Smooth muscle cell (in vitro differentiated cells): Measurements from ENCODE around the gene ZNF805. TPM values are rescaled to one million over a fixed set of nuclear protein-coding genes. Genes with fewer than 3 reads are reported as not detected.

Experiments used
- DNase-seq: peaks from one replicate; lab custom pipeline; 2025; ENCODE audit not compliant: unreplicated experiment; lab: John Stamatoyannopoulos, UW
- H2AFZ ChIP-seq: fragments of 200-600 bp; sonication (generic); 2 replicates; pipeline ENCODE4 v1.6.0; 2016; ENCODE audit warnings: antibody characterized with exemption, low read depth, mild to moderate bottlenecking
- H3F3A ChIP-seq: fragments of 200-600 bp; sonication (generic); 2 replicates; pipeline ENCODE4 v1.6.0; 2017; ENCODE audit warnings: antibody characterized with exemption, low read depth
- H3K27ac ChIP-seq: fragments of 200-600 bp; sonication (generic); 2 replicates; pipeline ENCODE4 v1.5.1; 2016; ENCODE audit warnings: low read depth, mild to moderate bottlenecking
- H3K27me3 ChIP-seq: fragments of 200-600 bp; sonication (generic); 2 replicates; pipeline ENCODE4 v1.6.1; 2016; ENCODE audit warnings: low read depth, mild to moderate bottlenecking
- H3K36me3 ChIP-seq: fragments of 200-600 bp; sonication (generic); 2 replicates; pipeline ENCODE4 v1.5.1; 2016; ENCODE audit warnings: low read depth
- H3K4me1 ChIP-seq: fragments of 200-600 bp; sonication (generic); 2 replicates; pipeline ENCODE4 v1.5.1; 2016; ENCODE audit warnings: low read depth
- H3K4me2 ChIP-seq: fragments of 200-600 bp; sonication (generic); 2 replicates; pipeline ENCODE4 v1.6.0; 2016; ENCODE audit warnings: mild to moderate bottlenecking
- H3K4me3 ChIP-seq: fragments of 200-600 bp; sonication (generic); 2 replicates; pipeline ENCODE4 v1.5.1; 2016; ENCODE audit warnings: mild to moderate bottlenecking
- H3K79me2 ChIP-seq: fragments of 200-600 bp; sonication (generic); 2 replicates; pipeline ENCODE4 v1.6.0; 2016; ENCODE audit warnings: low read depth, mild to moderate bottlenecking
- H3K9ac ChIP-seq: fragments of 200-600 bp; sonication (generic); 2 replicates; pipeline ENCODE4 v1.6.0; 2016; ENCODE audit warnings: low read depth
- H3K9me3 ChIP-seq: fragments of 200-600 bp; sonication (generic); replicated peaks from 2 replicates; pipeline ENCODE4 v1.5.1; 2016; ENCODE audit warnings: low read depth
- H4K20me1 ChIP-seq: fragments of 200-600 bp; sonication (generic); 2 replicates; pipeline ENCODE4 v1.6.0; 2016; ENCODE audit warnings: low read depth
- CTCF ChIP-seq: fragments of 200-600 bp; sonication (generic); IDR thresholded peaks from 2 replicates; pipeline ENCODE4 v1.5.1; 2017; ENCODE audit warnings: borderline replicate concordance, mild to moderate bottlenecking, antibody characterized with exemption; ENCODE audit not compliant: insufficient read depth, poor library complexity, severe bottlenecking
- WGBS: methylation state at CpG from one replicate; pipeline ENCODE4 v1.1.7; 2016; ENCODE audit warnings: low lambda C conversion rate; 5-methylcytosine and 5-hydroxymethylcytosine counted together
- polyA plus RNA-seq: library from polyadenylated mRNA; unstranded; fragments of >200 nt; fragmentation: Nextera tagmentation; extraction: Ambion mirVana; gene quantifications from 2 replicates; pipeline ENCODE4 v1.2.1, GENCODE V29; 2016
- total RNA-seq: library from RNA; depleted of rRNA; stranded (reverse); fragments of >200 nt; gene quantifications from 2 replicates; pipeline ENCODE4 v1.2.3, GENCODE V29; 2014

The ZNF805 gene
- total and polyA plus RNA-seq, 2 experiments from 2014 or later, result 5.6 to 28.9 TPM

- Histone ChIP-seq H3K36me3 (peaks cover 64% of the 10 kb centered on the region), H3K4me2 (no peak overlapping the region), H3K79me2 (peaks cover 97% of the 10 kb centered on the region), H3K27ac (no peak overlapping the region), H2AFZ (no peak overlapping the region), H4K20me1 (peaks cover 66% of the 10 kb centered on the region), H3K4me1 (no peaks in the 10 kb centered on the region), H3F3A (peaks cover 18% of the 10 kb centered on the region), H3K27me3 (no peaks in the 10 kb centered on the region), H3K9ac (no peak overlapping the region), H3K9me3 (peaks cover 29% of the 10 kb centered on the region), H3K4me3 (no peak overlapping the region)
- WGBS, result 98% methylated on average over 1 of the region's 1 CpG
- no peak for DNase-seq
- TF ChIP-seq CTCF, result no peak
Observed at GRCh38 chr19:57293719-57294118, 53.3 kb downstream of the ZNF805 start.

- Histone ChIP-seq H3F3A (peaks cover 19% of the 10 kb centered on the region), H3K4me2 (no peak overlapping the region), H3K4me3 (no peak overlapping the region), H3K4me1 (no peaks in the 10 kb centered on the region), H3K9ac (peak overlapping the region; percentile 23), H3K79me2 (peaks cover 67% of the 10 kb centered on the region), H3K27ac (peak overlapping the region; percentile 80), H2AFZ (no peak overlapping the region), H4K20me1 (peaks cover 70% of the 10 kb centered on the region), H3K9me3 (no peaks in the 10 kb centered on the region), H3K27me3 (no peaks in the 10 kb centered on the region), H3K36me3 (peaks cover 10% of the 10 kb centered on the region)
- no peak for TF ChIP-seq CTCF
- WGBS, result 89% methylated on average over 1 of the region's 1 CpG
- DNase-seq, result no peak
Observed at GRCh38 chr19:57302020-57302465, 61.6 kb downstream of the ZNF805 start.

- peaks cover 10% of the 10 kb centered on the region for H3K36me3 ChIP-seq
- H3K27me3 ChIP-seq, result no peaks in the 10 kb centered on the region
- H3K4me3 ChIP-seq, result no peak overlapping the region
- no peaks in the 10 kb centered on the region for H3K9me3 ChIP-seq
- DNase-seq, result no peak
- H3K9ac ChIP-seq, result peak overlapping the region; percentile 23
- no peak overlapping the region for H2AFZ ChIP-seq
- H3K27ac ChIP-seq, result peak overlapping the region; percentile 80
- H3K4me2 ChIP-seq, result no peak overlapping the region
- peaks cover 60% of the 10 kb centered on the region for H3K79me2 ChIP-seq
- no peak for TF ChIP-seq CTCF
- H3K4me1 ChIP-seq, result no peaks in the 10 kb centered on the region
- peaks cover 62% of the 10 kb centered on the region for H4K20me1 ChIP-seq
- WGBS, result 88% methylated on average over 7 of the region's 7 CpGs
- peaks cover 19% of the 10 kb centered on the region for H3F3A ChIP-seq
Observed at GRCh38 chr19:57302727-57303401, 62.4 kb downstream of the ZNF805 start.

Other genes starting within 250 kb of the ZNF805 start
- gene USP29, start 120.6 kb upstream of the ZNF805 start, total RNA-seq, result not detected in 2 replicates
- gene USP29, start 120.6 kb upstream of the ZNF805 start, polyA plus RNA-seq, result not detected in 2 replicates
- gene ZIM3, start 95.4 kb upstream of the ZNF805 start, total RNA-seq, result not detected in 2 replicates
- not detected in 2 replicates for gene ZIM3, start 95.4 kb upstream of the ZNF805 start, polyA plus RNA-seq
- not detected in 2 replicates for gene DUXA, start 73.1 kb upstream of the ZNF805 start, total RNA-seq
- not detected in 2 replicates for gene DUXA, start 73.1 kb upstream of the ZNF805 start, polyA plus RNA-seq
- 21.6 and 26.0 TPM in 2 replicates for gene ZNF264, start 49.1 kb upstream of the ZNF805 start, total RNA-seq
- gene ZNF264, start 49.1 kb upstream of the ZNF805 start, polyA plus RNA-seq, result 3.5 and 6.8 TPM in 2 replicates
- gene AURKC, start 9.6 kb upstream of the ZNF805 start, total RNA-seq, result 1.7 and 2.8 TPM in 2 replicates
- 0.27 and 2.2 TPM in 2 replicates for gene AURKC, start 9.6 kb upstream of the ZNF805 start, polyA plus RNA-seq
- 85.2 and 103 TPM in 2 replicates for gene ZNF460, start 39.9 kb downstream of the ZNF805 start, total RNA-seq
- 1.7 and 3.5 TPM in 2 replicates for gene ZNF460, start 39.9 kb downstream of the ZNF805 start, polyA plus RNA-seq
- gene ZNF543, start 79.8 kb downstream of the ZNF805 start, total RNA-seq, result 5.1 and 7.5 TPM in 2 replicates
- gene ZNF543, start 79.8 kb downstream of the ZNF805 start, polyA plus RNA-seq, result 1.1 and 1.4 TPM in 2 replicates
- 6.8 and 9.6 TPM in 2 replicates for gene ZNF304, start 110.6 kb downstream of the ZNF805 start, total RNA-seq
- 3.5 and 3.9 TPM in 2 replicates for gene ZNF304, start 110.6 kb downstream of the ZNF805 start, polyA plus RNA-seq
- gene TRAPPC2B, start 122.9 kb downstream of the ZNF805 start, total RNA-seq, result 25.4 and 34.4 TPM in 2 replicates
- gene TRAPPC2B, start 122.9 kb downstream of the ZNF805 start, polyA plus RNA-seq, result 36.3 and 42.6 TPM in 2 replicates
- gene ZNF547, start 122.9 kb downstream of the ZNF805 start, total RNA-seq, result 4.0 and 4.9 TPM in 2 replicates
- gene ZNF547, start 122.9 kb downstream of the ZNF805 start, polyA plus RNA-seq, result 0.71 and 2.5 TPM in 2 replicates
- gene ZNF548, start 149.2 kb downstream of the ZNF805 start, total RNA-seq, result 26.9 and 27.3 TPM in 2 replicates
- 12.3 and 13.1 TPM in 2 replicates for gene ZNF548, start 149.2 kb downstream of the ZNF805 start, polyA plus RNA-seq
- gene ZNF17, start 170.5 kb downstream of the ZNF805 start, total RNA-seq, result 4.3 and 7.0 TPM in 2 replicates
- gene ZNF17, start 170.5 kb downstream of the ZNF805 start, polyA plus RNA-seq, result 0.95 and 3.1 TPM in 2 replicates
- gene ZNF749, start 194.7 kb downstream of the ZNF805 start, total RNA-seq, result 4.0 and 9.4 TPM in 2 replicates
- 1.6 and 3.1 TPM in 2 replicates for gene ZNF749, start 194.7 kb downstream of the ZNF805 start, polyA plus RNA-seq
- gene VN1R1, start 216.5 kb downstream of the ZNF805 start, total RNA-seq, result 0.45 and 0.67 TPM in 2 replicates
- gene VN1R1, start 216.5 kb downstream of the ZNF805 start, polyA plus RNA-seq, result 0.50 TPM in 1 of 2 replicates, not detected in the other
- gene ZNF772, start 236.9 kb downstream of the ZNF805 start, total RNA-seq, result 8.2 and 11.2 TPM in 2 replicates
- 1.4 and 2.1 TPM in 2 replicates for gene ZNF772, start 236.9 kb downstream of the ZNF805 start, polyA plus RNA-seq
- 11.5 and 20.5 TPM in 2 replicates for gene ZNF419, start 247.1 kb downstream of the ZNF805 start, total RNA-seq
- 9.4 and 9.8 TPM in 2 replicates for gene ZNF419, start 247.1 kb downstream of the ZNF805 start, polyA plus RNA-seq